GM19240 (cell line): Measurements from ENCODE around the gene SLIT1.

Source experiments
- DNase-seq: peaks from one replicate; pipeline ENCODE4 v3.0.0; 2011; ENCODE audit warnings: low spot score; ENCODE audit not compliant: insufficient read length

SLIT1 gene

GRCh38 chr10:97173036-97173435 lies 12.7 kb downstream of the SLIT1 start:
- no peak for DNase-seq

DNA sequence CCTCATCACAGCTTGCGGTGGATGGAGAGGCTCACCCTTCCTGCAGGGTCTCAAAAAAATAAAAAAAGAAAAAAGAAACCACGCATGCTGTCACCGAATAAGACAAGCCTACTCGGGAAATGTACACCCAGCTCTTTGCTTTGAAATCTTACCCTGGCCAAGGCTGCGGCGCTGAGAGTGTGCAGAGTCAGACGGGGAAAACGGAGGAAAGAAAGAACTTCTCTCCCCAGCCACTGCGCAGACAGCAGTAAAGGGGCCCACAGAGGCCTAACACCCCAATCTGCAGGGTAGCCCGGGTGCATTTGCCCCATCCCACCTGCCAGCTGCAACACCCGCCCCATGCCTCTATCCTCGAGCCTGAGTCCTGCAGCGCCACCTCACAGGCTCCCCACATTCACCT lies 14.8 kb downstream of the SLIT1 start:
- DNase-seq: no peak

GRCh38 chr10:97169911-97170693 lies 15.7 kb downstream of the SLIT1 start:
- no peak for DNase-seq

- DNase-seq: no peak
Measured at GRCh38 chr10:97169063-97169462, 16.7 kb downstream of the SLIT1 start.

DNA sequence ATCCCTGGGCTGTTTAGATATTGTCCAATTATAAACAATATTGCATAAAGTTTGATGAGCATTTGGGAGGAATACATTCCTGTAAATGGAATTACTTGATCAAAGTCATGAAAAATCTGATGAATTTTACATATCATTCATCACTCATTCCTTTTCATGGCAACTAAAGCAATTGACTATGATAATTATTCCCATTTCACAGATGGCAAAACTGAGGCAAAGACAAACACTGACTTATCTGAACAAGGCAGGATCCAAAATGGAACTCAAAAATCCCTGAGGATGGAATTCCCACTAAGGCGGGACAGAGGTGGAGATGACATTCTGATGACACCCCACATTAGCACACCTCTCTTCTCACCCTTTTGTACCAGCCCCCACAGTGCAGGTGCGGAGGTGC lies 17.1 kb downstream of the SLIT1 start:
- no peak for DNase-seq

DNA sequence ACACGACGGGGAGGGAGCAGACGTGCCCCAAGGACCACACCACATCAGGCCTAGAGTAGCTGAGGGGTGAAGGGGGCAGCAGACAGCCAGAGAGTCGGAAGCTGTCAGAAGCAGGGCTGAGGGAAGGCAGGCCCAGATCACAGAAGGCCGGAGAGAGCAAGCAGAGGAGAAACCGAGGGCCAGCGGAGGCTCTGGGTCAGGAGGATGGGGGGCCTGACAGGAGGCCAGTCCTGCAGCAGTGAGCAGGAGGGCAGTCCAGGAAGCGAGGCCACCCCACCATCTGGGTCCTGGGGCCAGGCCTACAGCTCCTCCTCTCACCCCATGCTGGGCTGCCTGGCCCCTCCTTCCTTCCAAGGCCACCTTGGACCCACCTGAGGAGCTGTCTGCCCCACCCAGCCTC lies 20.3 kb downstream of the SLIT1 start:
- DNase-seq: no peak

DNA sequence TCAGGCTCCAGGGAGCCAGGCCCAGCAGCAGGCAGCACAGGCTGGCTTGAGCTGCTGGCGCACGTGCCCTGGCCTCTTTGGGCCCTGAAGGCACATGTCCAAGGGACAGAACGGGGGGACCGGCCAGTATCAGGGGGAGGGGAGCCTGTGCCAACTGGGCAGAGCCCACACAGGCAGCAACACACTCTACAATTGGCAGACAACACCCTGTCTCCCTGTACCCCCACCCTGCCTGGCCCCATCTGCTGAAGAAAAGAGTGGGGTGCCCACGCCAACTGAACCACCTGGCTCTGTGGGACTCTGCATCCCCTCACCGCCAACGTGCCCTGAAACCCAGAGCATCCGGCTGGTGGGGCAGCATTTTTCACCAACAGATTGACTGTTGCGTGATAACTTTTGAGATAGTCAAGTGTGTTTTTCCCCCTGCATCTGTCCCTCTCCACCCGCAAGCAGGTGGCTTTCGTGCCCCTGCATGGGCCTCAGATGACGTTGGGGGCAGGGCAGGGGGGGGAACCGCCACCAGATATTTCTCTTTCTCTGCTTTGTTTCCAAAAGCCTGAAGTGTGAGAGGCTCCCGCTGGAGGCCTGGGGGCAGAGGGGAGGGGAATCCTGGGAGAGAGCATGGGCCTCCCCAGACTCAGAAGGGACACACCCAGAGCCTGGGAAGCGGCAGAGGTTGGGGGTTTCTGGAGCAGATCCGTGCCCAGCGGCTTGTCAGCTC lies 21.8 kb downstream of the SLIT1 start:
- no peak for DNase-seq

DNA sequence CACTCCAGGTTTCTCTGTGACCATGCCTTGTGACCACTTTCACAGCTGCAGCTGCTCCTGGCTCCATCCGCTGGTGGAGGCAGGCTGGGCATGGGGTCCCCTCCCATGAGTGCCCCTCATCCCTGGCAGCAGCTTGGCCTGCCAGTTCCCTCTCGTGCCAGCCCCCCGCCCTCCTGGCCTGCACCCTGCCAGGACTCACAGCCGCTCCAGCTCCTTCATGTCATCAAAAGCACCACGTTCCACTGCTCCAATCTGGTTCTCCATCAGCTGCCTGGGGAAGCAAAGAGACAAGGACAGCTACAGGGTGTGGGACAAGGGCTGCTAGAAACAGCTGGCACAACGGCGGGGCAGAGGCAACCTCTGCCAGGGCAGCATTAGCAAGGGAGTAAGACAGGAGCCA lies 22.6 kb downstream of the SLIT1 start:
- no peak for DNase-seq

GRCh38 chr10:97159646-97160305 lies 26.0 kb downstream of the SLIT1 start:
- no peak for DNase-seq

DNA sequence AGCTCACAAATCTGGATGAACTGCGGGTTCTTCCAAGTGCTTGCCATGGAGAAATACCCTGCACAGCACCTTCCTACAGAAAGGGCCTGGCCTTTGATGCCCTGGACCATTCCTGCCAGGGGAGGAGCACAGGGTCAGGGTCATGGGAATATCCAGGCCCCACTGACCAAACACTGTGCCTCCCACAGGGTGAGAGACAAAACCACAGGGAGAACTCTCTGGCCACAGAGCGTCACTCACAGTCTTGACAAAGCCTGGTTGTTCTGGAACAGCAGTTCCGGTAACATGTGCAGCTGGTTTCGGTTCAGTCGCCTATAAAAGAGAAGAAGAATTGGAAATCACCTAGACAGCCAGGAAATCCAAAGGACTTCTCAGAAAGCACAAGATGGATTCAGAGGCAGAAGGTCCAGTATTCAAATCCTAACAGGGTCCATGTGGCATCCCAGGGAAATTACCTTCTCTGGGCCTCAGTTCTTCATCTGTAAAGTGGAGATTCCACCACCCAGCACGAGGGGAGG lies 28.1 kb downstream of the SLIT1 start:
- DNase-seq: peak; percentile 56

GRCh38 chr10:97154781-97155180 lies 31.0 kb downstream of the SLIT1 start:
- DNase-seq: no peak

DNA sequence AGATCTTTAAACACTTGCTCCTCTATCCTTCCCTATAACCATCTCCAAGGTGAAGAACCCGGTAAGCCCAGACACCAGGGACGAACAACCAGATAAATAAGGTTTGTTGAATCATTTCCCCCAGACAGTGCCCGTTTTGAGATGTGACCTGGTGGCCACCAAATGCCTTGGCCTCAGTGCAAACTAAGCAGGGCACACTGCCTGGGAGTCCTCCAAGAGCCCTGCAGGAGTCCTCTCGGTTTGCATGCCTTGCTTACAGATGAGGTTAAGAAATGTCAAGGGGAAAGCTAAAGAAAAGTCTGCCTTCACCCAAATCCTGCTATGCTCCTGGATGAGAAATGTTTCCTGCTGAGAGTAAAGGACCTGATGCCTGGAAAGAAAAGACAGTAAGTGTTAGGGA lies 31.6 kb downstream of the SLIT1 start:
- no peak for DNase-seq

DNA sequence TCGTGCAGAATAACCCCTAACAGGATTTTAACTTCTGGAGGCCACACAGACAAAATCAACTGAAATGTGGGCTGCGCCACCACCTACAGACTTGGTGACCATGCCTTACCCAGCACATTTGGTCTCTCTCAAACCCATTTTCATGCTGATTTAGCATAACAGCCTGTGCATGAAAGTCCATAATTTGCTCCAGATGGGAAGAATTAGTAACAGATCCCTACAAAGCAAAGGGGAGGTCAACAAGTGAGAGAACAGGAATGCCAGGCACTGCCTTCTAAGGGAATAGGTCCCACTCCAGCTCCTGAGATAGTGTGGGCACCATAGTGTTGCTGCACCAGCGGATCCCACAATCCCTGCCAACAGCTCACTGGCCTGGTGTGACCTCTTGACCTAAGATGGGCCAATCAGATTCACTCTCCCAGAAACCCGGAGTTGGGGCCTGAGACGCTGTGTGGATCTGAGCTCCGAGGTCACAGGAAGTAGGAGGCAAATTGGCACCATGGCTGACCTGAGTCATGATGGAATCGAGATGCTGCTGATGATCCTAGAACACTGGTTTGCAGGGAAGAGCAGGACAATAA lies 32.4 kb downstream of the SLIT1 start:
- DNase-seq: no peak

GRCh38 chr10:97151307-97151914 lies 34.3 kb downstream of the SLIT1 start:
- DNase-seq: no peak

DNA sequence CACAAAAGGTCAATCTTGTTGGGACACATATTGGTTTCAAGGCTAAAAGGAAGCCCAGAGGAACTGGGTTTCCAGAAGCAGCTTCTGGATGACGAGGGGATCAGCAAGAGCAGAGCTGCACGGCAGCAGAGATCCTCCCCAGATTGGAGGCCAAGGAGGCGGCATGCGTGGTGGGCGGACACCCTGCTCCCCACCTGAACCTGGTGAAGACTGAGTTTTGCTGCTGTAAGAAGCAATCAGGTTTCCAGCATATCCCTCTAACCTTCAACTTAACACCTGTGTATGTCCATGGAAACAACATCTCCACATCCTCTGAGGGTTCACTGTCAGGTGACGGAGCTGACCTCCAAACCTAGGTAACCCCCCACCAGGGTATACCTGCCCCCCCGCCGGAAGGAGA lies 35.1 kb downstream of the SLIT1 start:
- no peak for DNase-seq

DNA sequence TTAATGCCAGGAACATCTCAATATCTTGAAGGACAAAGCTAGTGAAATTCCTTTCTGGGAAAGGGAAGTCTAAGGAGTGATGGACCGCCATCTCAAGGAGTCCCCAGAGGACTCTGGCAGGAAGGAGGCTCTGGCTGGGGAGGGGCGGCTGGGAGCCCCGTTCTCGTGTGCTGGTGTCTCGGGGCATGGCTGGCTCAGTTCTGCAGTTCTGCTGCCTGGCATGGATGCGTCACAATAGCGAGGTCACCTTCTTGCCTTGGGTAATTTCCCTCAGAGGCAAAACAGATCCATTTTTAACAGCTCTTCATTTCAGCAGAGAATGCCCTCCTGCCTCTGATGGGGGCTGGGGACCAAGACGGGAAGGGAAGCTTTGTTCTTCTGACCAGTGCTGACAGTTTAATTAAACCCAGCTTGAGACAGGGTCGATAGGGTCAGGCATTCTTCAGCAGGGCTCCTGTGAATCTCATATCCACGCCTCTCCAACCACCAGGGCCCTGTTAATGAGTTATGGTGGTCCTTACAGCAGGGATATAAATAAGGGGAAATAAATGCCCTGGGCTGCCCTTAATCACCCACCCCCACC lies 35.7 kb downstream of the SLIT1 start:
- no peak for DNase-seq

DNA sequence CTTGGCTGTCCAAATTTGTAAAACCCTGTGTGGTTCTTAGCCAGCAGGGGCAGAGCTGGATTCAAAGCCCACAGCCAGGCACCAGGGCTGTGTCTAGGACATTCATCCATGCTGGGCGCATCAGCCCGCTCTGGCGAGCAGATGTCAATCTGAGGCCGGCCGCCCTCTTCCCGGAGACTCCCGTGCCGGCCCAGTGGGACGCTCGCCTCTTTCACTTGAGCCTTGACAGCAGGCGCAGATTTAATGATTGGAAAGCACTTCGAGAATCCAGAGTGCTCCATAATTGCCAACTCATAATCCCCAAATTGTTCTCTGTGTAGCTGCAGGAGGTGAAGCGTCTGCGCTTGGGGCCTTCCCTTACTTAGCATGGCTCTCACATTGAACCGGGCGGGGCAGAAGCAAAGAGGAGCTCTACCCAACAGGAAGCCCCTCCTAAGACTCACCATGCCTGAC lies 36.7 kb downstream of the SLIT1 start:
- no peak for DNase-seq

DNA sequence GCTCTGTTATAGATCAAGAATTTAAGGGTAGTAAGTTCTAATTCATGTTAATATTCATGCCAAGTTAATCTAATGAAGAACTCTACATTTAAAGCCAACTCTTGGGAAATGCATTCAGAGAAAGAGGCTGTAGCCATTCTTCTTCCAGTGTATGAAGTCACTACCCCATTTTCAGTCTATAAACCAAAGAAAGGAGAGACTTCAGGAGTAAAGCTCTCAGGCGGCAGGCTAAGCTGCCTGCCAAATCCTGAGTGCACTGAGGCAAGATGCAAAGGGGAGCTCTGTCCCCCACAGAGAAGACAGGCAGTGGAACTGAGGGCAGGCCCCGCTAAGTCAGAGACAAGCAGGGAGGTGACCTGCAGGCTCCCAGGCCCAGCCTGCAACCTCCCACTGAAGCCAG lies 41.5 kb downstream of the SLIT1 start:
- no peak for DNase-seq

- DNase-seq: no peak
Measured at GRCh38 chr10:97142834-97143233, 42.9 kb downstream of the SLIT1 start.

- no peak for DNase-seq
Measured at GRCh38 chr10:97140902-97141745, 44.6 kb downstream of the SLIT1 start.
